Mesendoderm (in vitro differentiated cells): ENCODE results near the gene RUNX2. TPM values are rescaled to one million over a fixed set of nuclear protein-coding genes. Genes with fewer than 3 reads are reported as not detected.
"Not testable (repeated sequence)": the region's sequence is repeated elsewhere in the genome, so short reads cannot be mapped to it uniquely, and the experiment has no call there.

ENCODE experiments used
- DNase-seq: peaks from one replicate; pipeline ENCODE4 v3.0.0; 2013
- H2AK5ac ChIP-seq: 2 replicates; pipeline ENCODE4 v1.6.1; 2013; ENCODE audit warnings: low read length, inconsistent platforms
- H2BK120ac ChIP-seq: 2 replicates; pipeline ENCODE4 v1.6.1; 2013; ENCODE audit warnings: low read depth, mild to moderate bottlenecking, low read length, moderate library complexity, mixed read lengths
- H2BK15ac ChIP-seq: replicated peaks from 2 replicates; pipeline ENCODE4 v1.6.1; 2013; ENCODE audit warnings: low read depth, mild to moderate bottlenecking, moderate library complexity
- H2BK5ac ChIP-seq: 2 replicates; pipeline ENCODE4 v1.6.1; 2013; ENCODE audit warnings: low read length, inconsistent platforms
- H3K18ac ChIP-seq: 2 replicates; pipeline ENCODE4 v1.6.1; 2013; ENCODE audit warnings: mild to moderate bottlenecking, low read length, mixed read lengths
- H3K23ac ChIP-seq: one replicate; pipeline ENCODE4 v1.6.1; 2013; ENCODE audit warnings: low read length
- H3K27ac ChIP-seq: 2 replicates; pipeline ENCODE4 v1.5.1; 2013; ENCODE audit warnings: low read depth, mild to moderate bottlenecking, inconsistent platforms, low read length, moderate library complexity
- H3K27me3 ChIP-seq: 2 replicates; pipeline ENCODE4 v1.6.1; 2013; ENCODE audit warnings: low read length, control low read depth, mild to moderate bottlenecking, inconsistent platforms; ENCODE audit not compliant: insufficient read depth, poor library complexity
- H3K36me3 ChIP-seq: 2 replicates; pipeline ENCODE4 v1.6.1; 2013; ENCODE audit warnings: low read length, inconsistent platforms; ENCODE audit not compliant: control insufficient read depth, insufficient read depth
- H3K4ac ChIP-seq: one replicate; pipeline ENCODE4 v1.6.1; 2013; ENCODE audit warnings: low read depth, mild to moderate bottlenecking, low read length, moderate library complexity
- H3K4me1 ChIP-seq: 2 replicates; pipeline ENCODE4 v1.6.1; 2013; ENCODE audit warnings: low read depth, low read length, inconsistent platforms; ENCODE audit not compliant: control insufficient read depth
- H3K4me2 ChIP-seq: 2 replicates; pipeline ENCODE4 v1.6.1; 2013; ENCODE audit warnings: low read length
- H3K4me3 ChIP-seq: 2 replicates; pipeline ENCODE4 v1.5.1; 2013; ENCODE audit warnings: mild to moderate bottlenecking, low read length
- H3K56ac ChIP-seq: one replicate; pipeline ENCODE4 v1.6.1; 2013; ENCODE audit warnings: low read length
- H3K79me1 ChIP-seq: 2 replicates; pipeline ENCODE4 v1.6.1; 2013; ENCODE audit warnings: low read length, inconsistent platforms
- H3K79me2 ChIP-seq: 2 replicates; pipeline ENCODE4 v1.6.1; 2013; ENCODE audit warnings: mild to moderate bottlenecking, low read length; ENCODE audit not compliant: control insufficient read depth, insufficient read depth
- H3K9ac ChIP-seq: 2 replicates; pipeline ENCODE4 v1.6.1; 2013; ENCODE audit warnings: low read length, inconsistent platforms
- H4K5ac ChIP-seq: one replicate; pipeline ENCODE4 v1.6.1; 2013; ENCODE audit warnings: low read length
- H4K8ac ChIP-seq: one replicate; pipeline ENCODE4 v1.6.1; 2013; ENCODE audit warnings: low read depth, mild to moderate bottlenecking, control low read depth, low read length, moderate library complexity
- WGBS: extraction: QIAGEN DNeasy Blood & Tissue Kit; methylation state at CpG from one replicate; pipeline ENCODE4 v1.1.7; 2013; ENCODE audit warnings: low lambda C conversion rate, missing lambda C conversion rate; ENCODE audit not compliant: insufficient coverage; ENCODE audit errors: extremely low coverage; 5-methylcytosine and 5-hydroxymethylcytosine counted together
- polyA plus RNA-seq, 2 experiments: library from polyadenylated mRNA; stranded (reverse); fragments of 200-250 nt; gene quantifications; one replicate each; pipeline ENCODE4 v1.2.3, GENCODE V29; 2013

RUNX2 gene
- polyA plus RNA-seq (2013, experiment 1 of 2) = 0.44 TPM
- polyA plus RNA-seq (2013, experiment 2 of 2) = 0.36 TPM

- H2BK5ac ChIP-seq = no peak within 1 kb of the TSS
- no peak within 1 kb of the TSS for H3K4ac ChIP-seq
- H3K4me2 ChIP-seq = no peak within 1 kb of the TSS
- no peak within 1 kb of the TSS for H4K5ac ChIP-seq
- no peaks in the 10 kb centered on the region for H3K27me3 ChIP-seq
- no peak within 1 kb of the TSS for H3K18ac ChIP-seq
- peaks cover 4% of the 10 kb centered on the region for H3K4me1 ChIP-seq
- no peaks in the 10 kb centered on the region for H3K79me2 ChIP-seq
- no peak within 1 kb of the TSS for H3K56ac ChIP-seq
- no peak within 1 kb of the TSS for H3K4me3 ChIP-seq
- H2AK5ac ChIP-seq = no peak within 1 kb of the TSS
- no peaks in the 10 kb centered on the region for H3K79me1 ChIP-seq
- no peaks in the 10 kb centered on the region for H3K36me3 ChIP-seq
- peak within 1 kb of the TSS; percentile 38 for H2BK120ac ChIP-seq
- WGBS = no CpG with 5 or more reads among the region's 5 CpGs
- no peak within 1 kb of the TSS for H3K27ac ChIP-seq
- peak; percentile 33 for DNase-seq
- no peak within 1 kb of the TSS for H3K23ac ChIP-seq
- H3K9ac ChIP-seq = peak within 1 kb of the TSS; percentile 26
- H2BK15ac ChIP-seq = no peak within 1 kb of the TSS
- H4K8ac ChIP-seq = no peak within 1 kb of the TSS
Measured at GRCh38 chr6:45327956-45328522, at the start of gene RUNX2. Gene RUNX2 (plus strand): TSS chr6:45328330. CDS start chr6:45328727, 397 bp downstream.

- Histone ChIP-seq H3K23ac (no peak overlapping the region), H2BK5ac (no peak overlapping the region), H2BK120ac (no peak overlapping the region), H3K27ac (no peak overlapping the region), H3K9ac (no peak overlapping the region), H3K4me1 (no peaks in the 10 kb centered on the region), H3K4ac (no peak overlapping the region), H3K27me3 (no peaks in the 10 kb centered on the region), H2BK15ac (no peak overlapping the region), H3K4me2 (no peak overlapping the region), H3K36me3 (no peaks in the 10 kb centered on the region), H3K79me1 (no peaks in the 10 kb centered on the region), H3K79me2 (no peaks in the 10 kb centered on the region), H3K18ac (no peak overlapping the region), H4K5ac (no peak overlapping the region), H4K8ac (no peak overlapping the region), H3K56ac (no peak overlapping the region), H2AK5ac (no peak overlapping the region), H3K4me3 (no peak overlapping the region)
- no peak for DNase-seq
- no CpG with 5 or more reads among the region's 1 CpG for WGBS
Measured at GRCh38 chr6:45278367-45278766, 49.8 kb upstream of the RUNX2 start.

- H3K4ac ChIP-seq, H3K23ac ChIP-seq, H2AK5ac ChIP-seq, H3K4me1 ChIP-seq, H3K9ac ChIP-seq, H3K36me3 ChIP-seq, H3K79me1 ChIP-seq, H3K27ac ChIP-seq, H3K27me3 ChIP-seq, H2BK15ac ChIP-seq, H4K8ac ChIP-seq, H2BK5ac ChIP-seq, H3K56ac ChIP-seq, H4K5ac ChIP-seq, H3K79me2 ChIP-seq, H2BK120ac ChIP-seq, H3K4me2 ChIP-seq, H3K18ac ChIP-seq, H3K4me3 ChIP-seq, DNase-seq: not testable (repeated sequence)
- no CpG with 5 or more reads among the region's 3 CpGs for WGBS
Measured at GRCh38 chr6:45286707-45287106, 41.4 kb upstream of the RUNX2 start.

- DNase-seq = no peak
- no CpG with 5 or more reads among the region's 5 CpGs for WGBS
- H3K4me2 ChIP-seq = no peak overlapping the region
- no peak overlapping the region for H3K4me3 ChIP-seq
- no peak overlapping the region for H2BK15ac ChIP-seq
- no peaks in the 10 kb centered on the region for H3K4me1 ChIP-seq
- no peak overlapping the region for H2BK120ac ChIP-seq
- no peak overlapping the region for H3K23ac ChIP-seq
- no peak overlapping the region for H3K27ac ChIP-seq
- no peaks in the 10 kb centered on the region for H3K27me3 ChIP-seq
- no peaks in the 10 kb centered on the region for H3K79me2 ChIP-seq
- H3K36me3 ChIP-seq = no peaks in the 10 kb centered on the region
- H3K79me1 ChIP-seq = no peaks in the 10 kb centered on the region
- H4K5ac ChIP-seq = no peak overlapping the region
- H2BK5ac ChIP-seq = no peak overlapping the region
- no peak overlapping the region for H3K4ac ChIP-seq
- H4K8ac ChIP-seq = no peak overlapping the region
- no peak overlapping the region for H3K56ac ChIP-seq
- no peak overlapping the region for H3K18ac ChIP-seq
- H2AK5ac ChIP-seq = no peak overlapping the region
- no peak overlapping the region for H3K9ac ChIP-seq
Measured at GRCh38 chr6:45289751-45290514, 38.2 kb upstream of the RUNX2 start.

- WGBS = no CpG with 5 or more reads among the region's 3 CpGs
- no peak for DNase-seq
- no peaks in the 10 kb centered on the region for H3K4me1 ChIP-seq
- H2BK5ac ChIP-seq = no peak overlapping the region
- no peak overlapping the region for H3K27ac ChIP-seq
- no peak overlapping the region for H3K56ac ChIP-seq
- H3K79me2 ChIP-seq = no peaks in the 10 kb centered on the region
- H4K8ac ChIP-seq = no peak overlapping the region
- no peak overlapping the region for H2BK120ac ChIP-seq
- H3K4me3 ChIP-seq = no peak overlapping the region
- no peak overlapping the region for H3K4me2 ChIP-seq
- H2BK15ac ChIP-seq = no peak overlapping the region
- no peak overlapping the region for H3K9ac ChIP-seq
- no peak overlapping the region for H3K4ac ChIP-seq
- H3K36me3 ChIP-seq = no peaks in the 10 kb centered on the region
- H3K27me3 ChIP-seq = no peaks in the 10 kb centered on the region
- no peak overlapping the region for H3K18ac ChIP-seq
- no peak overlapping the region for H3K23ac ChIP-seq
- no peak overlapping the region for H2AK5ac ChIP-seq
- no peak overlapping the region for H4K5ac ChIP-seq
- H3K79me1 ChIP-seq = no peaks in the 10 kb centered on the region
Measured at GRCh38 chr6:45293306-45293705, 34.8 kb upstream of the RUNX2 start.
